GM12872 (cell line): ENCODE measurements around the gene EXT2.

Source experiments
- CTCF ChIP-seq: IDR thresholded peaks from 3 replicates; pipeline ENCODE4 v1.5.1; 2011; ENCODE audit warnings: low read depth, mild to moderate bottlenecking, low read length, moderate library complexity; ENCODE audit not compliant: insufficient read depth

The EXT2 gene

GRCh38 chr11:44171518-44171917, 76.0 kb downstream of the EXT2 start:
- TF ChIP-seq CTCF, result no peak

GRCh38 chr11:44172966-44173365, 77.5 kb downstream of the EXT2 start:
- no peak for TF ChIP-seq CTCF

GRCh38 chr11:44174842-44175241, 79.4 kb downstream of the EXT2 start:
- no peak for TF ChIP-seq CTCF

- TF ChIP-seq CTCF, result no peak
These were observed 81.2 kb downstream of the EXT2 start for GRCh38 chr11:44176546-44177213.

GRCh38 chr11:44177905-44178304, 82.4 kb downstream of the EXT2 start:
- TF ChIP-seq CTCF, result no peak

GRCh38 chr11:44178381-44178780, 82.9 kb downstream of the EXT2 start:
- no peak for TF ChIP-seq CTCF

GRCh38 chr11:44179173-44179572, 83.7 kb downstream of the EXT2 start:
- no peak for TF ChIP-seq CTCF
